ENCODE measurements around the gene OLFM2. TPM values are rescaled to one million over a fixed set of nuclear protein-coding genes. Genes with fewer than 3 reads are reported as not detected.

OLFM2 gene
- polyA plus RNA-seq (2011; rRNA removed) = 6.5 and 6.6 TPM in 2 replicates
- 9.4 and 13.2 TPM in 2 replicates for polyA plus RNA-seq (2012; cell fraction: cytosol; rRNA removed)
- 9.2 and 9.8 TPM in 2 replicates for polyA plus RNA-seq (2012; cell fraction: nucleus; rRNA removed)
- polyA plus RNA-seq (2017; fragmentation: RNase III; extraction: RNeasy Plus Mini Kit Qiagen cat#74134 plus additional on column Dnase treatment) = 6.6 to 8.0 TPM (median 7.7 TPM) in 3 replicates
- 7.0 and 8.2 TPM in 2 replicates for polyA minus RNA-seq (2011; rRNA and poly(A)+ RNA removed)

DNA sequence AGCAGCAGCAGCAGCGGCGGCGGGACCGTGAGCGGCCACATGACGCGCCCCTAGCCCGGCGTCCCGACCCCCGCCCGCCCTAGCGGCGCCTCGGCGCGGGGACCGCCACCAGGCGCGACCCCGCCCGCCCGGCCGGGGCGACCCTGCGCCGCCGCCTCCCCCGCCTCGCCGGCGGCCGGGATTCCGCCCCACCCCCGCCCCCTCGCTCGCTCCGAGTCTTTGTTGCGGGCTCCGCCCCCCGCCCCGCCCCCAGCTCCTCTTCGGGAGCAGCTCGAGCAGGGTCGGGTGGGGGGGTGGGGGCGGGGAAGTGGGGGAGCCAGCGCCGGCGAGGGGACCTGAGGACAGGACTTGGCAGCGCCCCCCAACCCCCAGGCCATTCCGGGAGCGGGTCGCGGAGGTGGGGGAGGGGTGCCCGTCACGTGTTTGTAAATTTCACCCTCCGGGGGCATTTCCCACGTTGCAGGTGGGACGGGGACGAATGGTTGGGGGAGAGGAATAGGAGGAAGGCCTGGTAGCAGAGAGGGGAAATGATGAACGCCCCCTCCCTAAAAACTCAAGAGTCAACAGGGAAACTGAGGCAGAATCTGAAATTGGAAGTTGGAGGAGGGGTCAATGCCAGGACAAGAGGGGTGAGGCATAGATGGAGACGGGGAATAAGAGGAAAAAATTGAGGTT lies at the start of gene OLFM2:
Gene OLFM2, minus strand, starts transcription at position 190 of the 675 bp plus-strand sequence. Its CDS starts 149 bp downstream, at position 41.
- ChIA-PET POLR2A (no interaction called here), CTCF (no interaction called here)
- ATAC-seq (no peak), DNase-seq (ENCODE audit: low read depth in 1 of 2, low spot score in 1 of 2) (no peak), FAIRE-seq (no peak)
- H3K27ac ChIP-seq = peak within 1 kb of the TSS in 1 of 2 experiments; percentile 81; a peak in 3 of 6 replicates
- H3K4me3 ChIP-seq = peak within 1 kb of the TSS; percentile 56
- H3K4me2 ChIP-seq = peak within 1 kb of the TSS; percentile 95
- H3K4me1 ChIP-seq = peaks cover 17% of the 10 kb centered on the region
- TF ChIP-seq SMC3 (IDR thresholded peaks at IDR 0.05) = no peak
- H3K9me3 ChIP-seq = 0 out of 3 replicates have a peak, but pooled peaks cover 2% of the 10 kb centered on the region
- 8% methylated on average over 8 of the region's 62 CpGs for WGBS (ENCODE audit: missing lambda C conversion rate)

DNA sequence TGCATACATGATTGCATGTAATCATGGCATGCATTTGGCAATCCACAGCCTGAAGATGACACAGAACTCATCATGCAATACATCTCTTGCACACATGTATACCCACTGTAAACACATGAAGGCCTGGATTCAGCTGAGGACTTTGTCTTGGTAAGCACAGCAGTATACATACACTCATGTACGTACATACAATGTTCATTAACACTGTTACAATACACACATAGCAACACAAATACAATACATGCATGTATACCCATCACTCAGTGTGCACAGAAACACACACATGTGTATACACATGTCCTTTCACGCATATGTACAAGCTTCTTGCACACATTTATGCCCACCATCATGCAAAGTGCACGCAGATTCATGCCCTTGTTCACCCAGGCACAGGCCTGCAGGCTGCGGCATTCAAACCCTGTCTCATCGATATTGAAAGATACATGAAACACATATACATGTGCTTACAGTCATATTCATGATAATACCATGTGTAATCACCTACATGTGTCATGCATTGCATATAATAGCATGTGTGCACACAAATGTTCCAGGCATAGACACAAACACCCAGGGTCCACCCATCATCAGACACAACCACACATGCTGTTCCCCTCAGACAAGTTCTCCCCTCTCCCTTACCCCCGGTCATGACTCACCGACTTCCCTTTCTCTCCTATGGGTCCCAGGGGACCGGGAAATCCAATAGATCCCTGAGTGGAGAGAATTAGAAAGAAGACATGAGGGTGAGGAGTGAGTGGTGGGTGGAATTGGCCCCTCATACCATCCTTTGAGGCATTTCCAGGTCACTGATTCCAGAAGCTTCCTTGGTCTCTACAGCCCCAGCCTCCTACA lies 45.3 kb upstream of the OLFM2 start:
- H3K4me1 ChIP-seq = no peaks in the 10 kb centered on the region
- no peak overlapping the region for H3K4me2 ChIP-seq
- WGBS (ENCODE audit: missing lambda C conversion rate) = 38% methylated on average over 8 of the region's 8 CpGs
- no peak overlapping the region for H3K4me3 ChIP-seq
- POLR2A ChIA-PET = no interaction called here
- FAIRE-seq = no peak
- no peak for ATAC-seq
- H3K27ac ChIP-seq = no peak overlapping the region
- TF ChIP-seq TFCP2L1 (CRISPR knock-in tag; IDR thresholded peaks at IDR 0.05) = no peak
- TF ChIP-seq HOXB13 (CRISPR knock-in tag; IDR thresholded peaks at IDR 0.05; ENCODE audit: low read depth) = no peak
- TF ChIP-seq TP53 (CRISPR knock-in tag; IDR thresholded peaks at IDR 0.05) = no peak
- TF ChIP-seq RCOR1 (IDR thresholded peaks at IDR 0.05; ENCODE audit: low read depth, low read length) = no peak
- no peak for TF ChIP-seq ZNF302 (CRISPR knock-in tag; IDR thresholded peaks at IDR 0.05)
- TF ChIP-seq MAFK (IDR thresholded peaks at IDR 0.05; ENCODE audit: partially characterized antibody) = no peak
- no peak for TF ChIP-seq BHLHE40 (IDR thresholded peaks at IDR 0.05; ENCODE audit: low read depth, low read length)
- no peak for TF ChIP-seq MAZ (IDR thresholded peaks at IDR 0.05; ENCODE audit: borderline replicate concordance, low read depth, low read length)
- TF ChIP-seq HDAC2 (IDR thresholded peaks at IDR 0.05) = no peak
- no peak for TF ChIP-seq KDM5A (IDR thresholded peaks at IDR 0.05)
- no peak for TF ChIP-seq GATA3 (IDR thresholded peaks at IDR 0.05; ENCODE audit: borderline replicate concordance)
- TF ChIP-seq RFX5 (IDR thresholded peaks at IDR 0.05) = no peak
- TF ChIP-seq ZC3H11A (IDR thresholded peaks at IDR 0.05) = no peak
- no peak for TF ChIP-seq FOSL2 (IDR thresholded peaks at IDR 0.05)
- no peak for TF ChIP-seq FOSL2 (CRISPR knock-in tag; IDR thresholded peaks at IDR 0.05)
- TF ChIP-seq, protein P1, sequence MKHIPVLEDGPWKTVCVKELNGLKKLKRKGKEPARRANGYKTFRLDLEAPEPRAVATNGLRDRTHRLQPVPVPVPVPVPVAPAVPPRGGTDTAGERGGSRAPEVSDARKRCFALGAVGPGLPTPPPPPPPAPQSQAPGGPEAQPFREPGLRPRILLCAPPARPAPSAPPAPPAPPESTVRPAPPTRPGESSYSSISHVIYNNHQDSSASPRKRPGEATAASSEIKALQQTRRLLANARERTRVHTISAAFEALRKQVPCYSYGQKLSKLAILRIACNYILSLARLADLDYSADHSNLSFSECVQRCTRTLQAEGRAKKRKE (CRISPR knock-in tag; IDR thresholded peaks at IDR 0.05; ENCODE audit: low read depth) = no peak
- no peak for TF ChIP-seq NR3C1 (IDR thresholded peaks at IDR 0.05)
- TF ChIP-seq PHF8 (IDR thresholded peaks at IDR 0.05; ENCODE audit: borderline replicate concordance, low read depth) = no peak
- no peak for TF ChIP-seq RNF2 (IDR thresholded peaks at IDR 0.05; ENCODE audit: borderline replicate concordance, low read depth)
- DNase-seq (ENCODE audit: low read depth in 1 of 2, low spot score in 1 of 2) = no peak
- CTCF ChIA-PET = interaction anchor here (1.0 kb wide), 1 partner anchor 19 kb away, joined by 4 read pairs; no protein-coding TSS in a partner anchor
- H3K9me3 ChIP-seq = no peaks in the 10 kb centered on the region

DNA sequence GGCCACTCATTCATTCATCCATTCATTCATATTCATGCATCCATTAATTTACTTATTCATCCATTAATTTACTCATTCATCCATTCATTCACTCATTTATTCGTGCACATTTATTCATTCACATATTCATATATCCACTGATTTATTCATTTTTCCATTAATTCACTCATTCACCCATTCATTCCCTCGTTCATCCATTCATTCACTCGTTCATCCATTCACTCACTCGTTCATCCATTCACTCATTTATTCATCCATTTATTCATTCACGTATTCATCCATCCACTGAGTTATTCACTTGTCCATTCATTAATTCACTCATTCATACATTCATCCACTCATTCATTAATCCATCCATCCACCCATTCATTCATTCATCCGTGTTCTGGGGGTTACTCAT lies 35.8 kb upstream of the OLFM2 start:
- ChIA-PET CTCF (no interaction called here), POLR2A (no interaction called here)
- no peak for ATAC-seq
- no peak for FAIRE-seq
- WGBS (ENCODE audit: missing lambda C conversion rate) = 40% methylated on average over 6 of the region's 6 CpGs
- Histone ChIP-seq H3K4me2 (no peak overlapping the region), H3K4me3 (no peak overlapping the region), H3K9me3 (no peaks in the 10 kb centered on the region), H3K4me1 (no peaks in the 10 kb centered on the region), H3K27ac (no peak overlapping the region)
- TF ChIP-seq RAD21 (conservative IDR thresholded peaks at IDR 0.05 in 1 of 2, IDR thresholded peaks at IDR 0.05 in 1 of 2) (no peak), JUN (IDR thresholded peaks at IDR 0.05) (no peak), RFX5 (IDR thresholded peaks at IDR 0.05) (no peak), ZFP36 (IDR thresholded peaks at IDR 0.05; ENCODE audit: borderline replicate concordance, partially characterized antibody) (no peak), TP53 (CRISPR knock-in tag; IDR thresholded peaks at IDR 0.05) (no peak), CHD2 (IDR thresholded peaks at IDR 0.05; ENCODE audit: low read length, partially characterized antibody) (no peak), FOSL2 (IDR thresholded peaks at IDR 0.05) (no peak), FOSL2 (CRISPR knock-in tag; IDR thresholded peaks at IDR 0.05) (no peak), FOSB (CRISPR knock-in tag; IDR thresholded peaks at IDR 0.05) (no peak), ESRRA (IDR thresholded peaks at IDR 0.05; ENCODE audit: borderline replicate concordance, low read length) (no peak), ZC3H11A (IDR thresholded peaks at IDR 0.05) (no peak), ZNF302 (CRISPR knock-in tag; IDR thresholded peaks at IDR 0.05) (no peak), HDAC2 (IDR thresholded peaks at IDR 0.05) (no peak), RNF2 (IDR thresholded peaks at IDR 0.05; ENCODE audit: borderline replicate concordance, low read depth) (no peak), SMC3 (IDR thresholded peaks at IDR 0.05) (no peak), GATA3 (IDR thresholded peaks at IDR 0.05; ENCODE audit: borderline replicate concordance) (no peak), HOXB5 (CRISPR knock-in tag; IDR thresholded peaks at IDR 0.05) (no peak), SREBF2 (IDR thresholded peaks at IDR 0.05) (no peak)
- TF ChIP-seq, protein P2, sequence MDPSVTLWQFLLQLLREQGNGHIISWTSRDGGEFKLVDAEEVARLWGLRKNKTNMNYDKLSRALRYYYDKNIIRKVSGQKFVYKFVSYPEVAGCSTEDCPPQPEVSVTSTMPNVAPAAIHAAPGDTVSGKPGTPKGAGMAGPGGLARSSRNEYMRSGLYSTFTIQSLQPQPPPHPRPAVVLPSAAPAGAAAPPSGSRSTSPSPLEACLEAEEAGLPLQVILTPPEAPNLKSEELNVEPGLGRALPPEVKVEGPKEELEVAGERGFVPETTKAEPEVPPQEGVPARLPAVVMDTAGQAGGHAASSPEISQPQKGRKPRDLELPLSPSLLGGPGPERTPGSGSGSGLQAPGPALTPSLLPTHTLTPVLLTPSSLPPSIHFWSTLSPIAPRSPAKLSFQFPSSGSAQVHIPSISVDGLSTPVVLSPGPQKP (IDR thresholded peaks at IDR 0.05; ENCODE audit: low read depth, low read length) = no peak
- TF ChIP-seq, protein P1 (CRISPR knock-in tag; IDR thresholded peaks at IDR 0.05; ENCODE audit: low read depth) = no peak
- DNase-seq (ENCODE audit: low read depth in 1 of 2, low spot score in 1 of 2) = no peak
